IMR-90 (cell line): Measurements from ENCODE around the gene BRIP1. TPM values are rescaled to one million over a fixed set of nuclear protein-coding genes. Genes with fewer than 3 reads are reported as not detected.

Experiments
- ATAC-seq: fragments of 200-7000 bp; cut with Tn5 transposase; 2 replicates; pipeline ENCODE4 v1.9.1; 2020; ENCODE audit warnings: low read depth, mild to moderate bottlenecking, moderate library complexity
- BruUV-seq: library from RNA; stranded (reverse); fragments of 400-500 nt; replicated peaks from 2 replicates; lab custom pipeline; 2021; lab: Mats Ljungman, UMichigan
- CTCF ChIA-PET: fragments of 300-600 bp; formaldehyde crosslinking; extraction: SDS; loops from one replicate; lab custom pipeline; 2021; ENCODE audit warnings: antibody characterized with exemption; lab: Yijun Ruan, JAX
- POLR2A ChIA-PET: fragments of 300-600 bp; sonication (Branson Sonifier 250); formaldehyde crosslinking; loops from one replicate; lab custom pipeline; 2022; ENCODE audit warnings: antibody characterized with exemption; ENCODE audit not compliant: unreplicated experiment; lab: Charles Lee
- DNase-seq: peaks from one replicate; pipeline ENCODE4 v3.0.0; 2013
- H2AFZ ChIP-seq: replicated peaks from 2 replicates; pipeline ENCODE3; 2013; ENCODE audit warnings: low read length, mild to moderate bottlenecking; ENCODE audit not compliant: poor library complexity
- H2AK5ac ChIP-seq: 2 replicates; pipeline ENCODE4 v1.6.1; 2013; ENCODE audit warnings: low read depth, low read length, inconsistent platforms
- H2AK9ac ChIP-seq: replicated peaks from 2 replicates; pipeline ENCODE3; 2013; ENCODE audit warnings: mild to moderate bottlenecking, low read depth, low read length, moderate library complexity; ENCODE audit not compliant: poor library complexity
- H2BK120ac ChIP-seq: 2 replicates; pipeline ENCODE4 v1.6.1; 2013; ENCODE audit warnings: low read depth, low read length, inconsistent platforms
- H2BK15ac ChIP-seq: 3 replicates; pipeline ENCODE4 v1.6.1; 2013; ENCODE audit warnings: low read depth, low read length, inconsistent platforms
- H2BK20ac ChIP-seq: 2 replicates; pipeline ENCODE4 v1.6.1; 2013; ENCODE audit warnings: low read depth, mild to moderate bottlenecking, inconsistent platforms, low read length, moderate library complexity
- H2BK5ac ChIP-seq: 2 replicates; pipeline ENCODE4 v1.6.1; 2013; ENCODE audit warnings: mild to moderate bottlenecking, low read depth, low read length, inconsistent platforms; ENCODE audit not compliant: poor library complexity, severe bottlenecking
- H3K14ac ChIP-seq: replicated peaks from 2 replicates; pipeline ENCODE4 v1.6.1; 2013; ENCODE audit warnings: low read depth, low read length, inconsistent platforms
- H3K18ac ChIP-seq: 2 replicates; pipeline ENCODE4 v1.6.1; 2013; ENCODE audit warnings: low read depth, low read length, control low read depth
- H3K23ac ChIP-seq: 2 replicates; pipeline ENCODE4 v1.6.1; 2013; ENCODE audit warnings: low read depth, low read length, inconsistent platforms
- H3K27ac ChIP-seq: 2 replicates; pipeline ENCODE4 v1.5.1; 2013; ENCODE audit warnings: mild to moderate bottlenecking, control low read depth, low read length; ENCODE audit not compliant: insufficient read depth
- H3K27me3 ChIP-seq: 2 replicates; pipeline ENCODE4 v1.6.1; 2013; ENCODE audit warnings: low read length; ENCODE audit not compliant: control insufficient read depth, insufficient read depth
- H3K36me3 ChIP-seq: 2 replicates; pipeline ENCODE4 v1.6.1; 2013; ENCODE audit warnings: low read length, mixed read lengths; ENCODE audit not compliant: control insufficient read depth, insufficient read depth
- H3K4ac ChIP-seq: 2 replicates; pipeline ENCODE4 v1.6.1; 2013; ENCODE audit warnings: low read depth, low read length, inconsistent platforms
- H3K4me1 ChIP-seq: 2 replicates; pipeline ENCODE4 v1.6.1; 2013; ENCODE audit warnings: low read length, mixed read lengths; ENCODE audit not compliant: control insufficient read depth, insufficient read depth
- H3K4me2 ChIP-seq: 2 replicates; pipeline ENCODE4 v1.6.1; 2013; ENCODE audit warnings: low read depth, mild to moderate bottlenecking, control low read depth, low read length, moderate library complexity
- H3K4me3 ChIP-seq: 2 replicates; pipeline ENCODE4 v1.5.1; 2013; ENCODE audit warnings: low read depth, mild to moderate bottlenecking, control low read depth, low read length, moderate library complexity; ENCODE audit not compliant: insufficient read depth
- H3K56ac ChIP-seq: 2 replicates; pipeline ENCODE4 v1.6.1; 2013; ENCODE audit warnings: low read length, inconsistent platforms; ENCODE audit not compliant: insufficient read depth; ENCODE audit errors: extremely low read depth
- H3K79me1 ChIP-seq, 2 experiments: 2 replicates each; pipeline ENCODE4 v1.6.1; 2013; ENCODE audit warnings: low read length in 2 of 2, inconsistent platforms in 1 of 2, low read depth in 1 of 2
- H3K9ac ChIP-seq: 2 replicates; pipeline ENCODE4 v1.6.1; 2013; ENCODE audit warnings: low read depth, low read length, control low read depth
- H3K9me1 ChIP-seq: 2 replicates; pipeline ENCODE4 v1.6.1; 2013; ENCODE audit warnings: low read length, inconsistent platforms; ENCODE audit not compliant: insufficient read depth
- H3K9me3 ChIP-seq: 2 replicates; pipeline ENCODE4 v1.6.1; 2013; ENCODE audit warnings: low read length; ENCODE audit not compliant: control insufficient read depth, insufficient read depth
- H4K20me1 ChIP-seq: 2 replicates; pipeline ENCODE4 v1.6.1; 2013; ENCODE audit warnings: low read length, inconsistent platforms; ENCODE audit not compliant: insufficient read depth
- H4K5ac ChIP-seq: 2 replicates; pipeline ENCODE4 v1.6.1; 2013; ENCODE audit warnings: mild to moderate bottlenecking, low read depth, low read length, control low read depth
- H4K8ac ChIP-seq, 2 experiments: 2 replicates each; pipeline ENCODE4 v1.6.1; 2013; ENCODE audit warnings: low read depth in 2 of 2, low read length in 2 of 2, control low read depth in 1 of 2, inconsistent platforms in 1 of 2
- H4K91ac ChIP-seq: 2 replicates; pipeline ENCODE4 v1.6.1; 2013; ENCODE audit warnings: low read depth, low read length, inconsistent platforms; ENCODE audit not compliant: insufficient read depth
- RAD21 ChIP-seq: IDR thresholded peaks from 2 replicates; pipeline ENCODE4 v1.6.1; 2012; ENCODE audit warnings: low read length, improper control_type of control experiment
- WGBS, 2 experiments: methylation state at CpG; one replicate each; pipeline versions ENCODE4 v1.1.5 to v1.1.7; 2013; ENCODE audit warnings: missing lambda C conversion rate in 2 of 2; ENCODE audit not compliant: insufficient read length in 1 of 2; ENCODE audit errors: extremely low coverage in 2 of 2; 5-methylcytosine and 5-hydroxymethylcytosine counted together
- dilution Hi-C: fragments of 300-500 bp; cut with HindIII; formaldehyde crosslinking; loops from one replicate; pipeline ENCODE4 v1.14.3; 2018; ENCODE audit warnings: low sequenced_read_pairs; ENCODE audit not compliant: unreplicated experiment
- in situ Hi-C: fragments of 300-500 bp; cut with MboI; formaldehyde crosslinking; loops from 3 replicates; pipeline ENCODE4 v1.14.3; 2019; ENCODE audit warnings: low sequenced_read_pairs, inconsistent platforms, mixed read lengths
- intact Hi-C: fragments of 100-400 bp; cut with micrococcal nuclease; formaldehyde crosslinking; loops from 2 replicates; pipeline ENCODE4 v1.10.0; 2022
- polyA plus RNA-seq, 3 experiments: library from polyadenylated mRNA; depleted of rRNA; stranded (reverse); fragments of >200 nt; gene quantifications; 2 replicates each; pipeline ENCODE4 v1.2.3, GENCODE V29; 2012; ENCODE audit warnings: low replicate concordance in 1 of 3
- total RNA-seq: library from RNA; depleted of rRNA; stranded (reverse); fragments of >200 nt; gene quantifications from 2 replicates; pipeline ENCODE4 v1.2.3, GENCODE V29; 2012

The BRIP1 gene
- total and polyA plus RNA-seq, 2 of the 4 experiments (the other 2 are of a cell fraction): 6.1 to 19.7 TPM

DNA sequence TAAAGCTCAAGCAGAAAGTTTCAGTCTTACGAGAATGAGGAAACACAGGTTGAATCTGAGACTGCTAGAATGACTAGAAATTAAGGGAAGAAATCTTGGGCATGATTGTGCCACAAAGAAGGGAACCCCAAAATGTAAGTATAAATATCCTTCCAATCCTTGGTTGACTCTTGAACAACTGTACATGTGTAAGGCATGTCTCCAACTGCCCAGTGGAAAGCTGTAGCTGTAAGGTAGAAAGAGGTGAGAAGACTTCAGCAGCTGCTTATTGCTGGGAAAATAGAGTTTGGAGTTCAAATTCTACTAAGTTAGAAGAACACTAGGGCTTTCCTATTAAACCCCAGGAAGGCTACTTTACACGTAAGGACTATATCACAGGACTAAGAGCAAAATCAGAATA lies 212.6 kb downstream of the BRIP1 start:
- in situ Hi-C loops (no loop called here), dilution Hi-C loops (no loop called here), intact Hi-C loops (no loop called here)
- Histone ChIP-seq H3K79me1 (no peaks in the 10 kb centered on the region), H2AK9ac (no peak overlapping the region), H3K9me1 (no peaks in the 10 kb centered on the region; the same call in 1 of the 2 replicates), H4K20me1 (no peaks in the 10 kb centered on the region), H3K4me2 (no peak overlapping the region), H3K18ac (no peak overlapping the region), H3K27ac (no peak overlapping the region), H3K4ac (no peak overlapping the region), H4K5ac (no peak overlapping the region), H3K36me3 (no peaks in the 10 kb centered on the region), H2BK15ac (no peak overlapping the region), H2BK20ac (no peak overlapping the region), H3K9me3 (peaks cover 14% of the 10 kb centered on the region), H4K91ac (no peak overlapping the region), H4K8ac (no peak overlapping the region), H3K4me1 (peaks cover 1% of the 10 kb centered on the region; the same call in 1 of the 2 replicates), H3K27me3 (no peaks in the 10 kb centered on the region), H3K56ac (no peak overlapping the region), H3K4me3 (no peak overlapping the region), H3K23ac (no peak overlapping the region), H2AK5ac (no peak overlapping the region), H3K14ac (no peak overlapping the region), H2AFZ (no peak overlapping the region), H3K9ac (no peak overlapping the region), H2BK5ac (no peak overlapping the region), H2BK120ac (no peak overlapping the region)
- ATAC-seq (no peak), DNase-seq (no peak)
- TF ChIP-seq RAD21: no peak
- no TSS peak for BruUV-seq
- CTCF ChIA-PET: interaction anchor here (0.6 kb wide), 1 partner anchor 429 kb away, joined by 6 read pairs; no protein-coding TSS in a partner anchor
- no CpG with 5 or more reads among the region's 2 CpGs for WGBS, 2 experiments
- POLR2A ChIA-PET: no interaction called here
